WERI-Rb-1 (cell line): Measurements from ENCODE around the gene TFRC.

ENCODE experiments used
- DNase-seq: peaks from one replicate; pipeline ENCODE4 v3.0.0-alpha.2; 2020
- H3K27ac ChIP-seq: fragments of 250-450 bp; sonication (Bioruptor Pico); 2 replicates; pipeline ENCODE4 v1.5.1; 2020; ENCODE audit warnings: mild to moderate bottlenecking, moderate library complexity
- H3K27me3 ChIP-seq: fragments of 250-450 bp; sonication (Bioruptor Pico); 2 replicates; pipeline ENCODE4 v1.5.1; 2021; ENCODE audit warnings: mild to moderate bottlenecking, low read depth, moderate library complexity; ENCODE audit not compliant: insufficient read depth, severe bottlenecking
- H3K36me3 ChIP-seq: fragments of 250-450 bp; sonication (Bioruptor Pico); 2 replicates; pipeline ENCODE4 v1.5.1; 2020; ENCODE audit warnings: mild to moderate bottlenecking, moderate library complexity
- H3K4me3 ChIP-seq: 2 replicates; pipeline ENCODE4 v1.5.1; 2011; ENCODE audit warnings: low read depth, mild to moderate bottlenecking, control low read depth, low read length
- H3K9me3 ChIP-seq: fragments of 250-450 bp; sonication (Bioruptor Pico); 2 replicates; pipeline ENCODE4 v1.5.1; 2021; ENCODE audit warnings: mild to moderate bottlenecking, moderate library complexity; ENCODE audit not compliant: severe bottlenecking
- CTCF ChIP-seq: IDR thresholded peaks from 2 replicates; pipeline ENCODE4 v1.5.1; 2011; ENCODE audit warnings: low read depth, mild to moderate bottlenecking, control low read depth, inconsistent platforms, low read length

Gene TFRC

GRCh38 chr3:196016485-196016884 lies 65.4 kb downstream of the TFRC start:
- Histone ChIP-seq H3K27me3 (no peaks in the 10 kb centered on the region), H3K36me3 (no peaks in the 10 kb centered on the region), H3K9me3 (no peaks in the 10 kb centered on the region), H3K4me3 (no peak overlapping the region), H3K27ac (no peak overlapping the region)
- TF ChIP-seq CTCF, result no peak
- no peak for DNase-seq

GRCh38 chr3:196016059-196016458 lies 65.8 kb downstream of the TFRC start:
- no peak for DNase-seq
- H3K9me3 ChIP-seq, result no peaks in the 10 kb centered on the region
- H3K36me3 ChIP-seq, result no peaks in the 10 kb centered on the region
- H3K4me3 ChIP-seq, result no peak overlapping the region
- H3K27ac ChIP-seq, result no peak overlapping the region
- H3K27me3 ChIP-seq, result no peaks in the 10 kb centered on the region
- no peak for TF ChIP-seq CTCF

GRCh38 chr3:196013587-196014487 lies 68.1 kb downstream of the TFRC start:
- no peak for DNase-seq
- H3K27me3 ChIP-seq, result no peaks in the 10 kb centered on the region
- no peak for TF ChIP-seq CTCF
- H3K9me3 ChIP-seq, result no peaks in the 10 kb centered on the region
- no peak overlapping the region for H3K4me3 ChIP-seq
- H3K27ac ChIP-seq, result no peak overlapping the region
- no peaks in the 10 kb centered on the region for H3K36me3 ChIP-seq

- no peak for DNase-seq
Observed at GRCh38 chr3:196012941-196013476, 68.9 kb downstream of the TFRC start.

GRCh38 chr3:196012481-196012880 lies 69.4 kb downstream of the TFRC start:
- Histone ChIP-seq H3K9me3 (no peaks in the 10 kb centered on the region), H3K36me3 (no peaks in the 10 kb centered on the region), H3K4me3 (no peak overlapping the region), H3K27me3 (no peaks in the 10 kb centered on the region), H3K27ac (no peak overlapping the region)
- TF ChIP-seq CTCF, result no peak
- DNase-seq, result no peak

More at GRCh38 chr3:196012941-196013476, 68.9 kb downstream of the TFRC start:
- Histone ChIP-seq H3K4me3 (no peak overlapping the region), H3K9me3 (no peaks in the 10 kb centered on the region), H3K27ac (no peak overlapping the region), H3K36me3 (no peaks in the 10 kb centered on the region), H3K27me3 (no peaks in the 10 kb centered on the region)
- TF ChIP-seq CTCF, result no peak
